Measurements from ENCODE around the gene JAK2.

- TF ChIP-seq POLR2A (IDR thresholded peaks at IDR 0.05) (no peak), CTCF (IDR thresholded peaks at IDR 0.05) (no peak)
Measured at GRCh38 chr9:5062631-5063030, 77.6 kb downstream of the JAK2 start.
